GM21717 (cell line): ENCODE measurements around the gene OR52A1.

Source experiments
- ATAC-seq: cut with Tn5 transposase; IDR thresholded peaks from one replicate; pipeline ENCODE4 v1.9.1; 2021; ENCODE audit warnings: mild to moderate bottlenecking, moderate library complexity; ENCODE audit not compliant: unreplicated experiment

Gene OR52A1

DNA sequence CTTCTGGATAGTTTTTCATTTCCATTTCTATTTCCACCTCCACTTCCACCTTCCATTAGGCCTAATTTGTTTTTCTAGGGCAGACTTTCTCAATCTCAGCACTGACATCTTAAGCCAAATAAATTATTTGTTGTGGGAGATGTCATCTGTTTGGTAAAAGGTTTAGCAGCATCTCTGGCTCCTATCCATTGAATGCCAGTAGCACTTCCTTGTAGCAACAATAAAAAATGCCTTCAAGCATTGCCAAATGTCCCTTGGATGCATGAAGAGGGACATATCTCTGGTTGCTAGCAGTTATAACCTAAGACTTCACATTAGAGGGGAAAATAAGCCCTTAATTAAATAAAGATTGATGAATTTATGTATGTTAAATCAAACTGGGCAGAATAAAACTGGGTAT lies 18.3 kb downstream of the OR52A1 start:
- ATAC-seq = no peak

DNA sequence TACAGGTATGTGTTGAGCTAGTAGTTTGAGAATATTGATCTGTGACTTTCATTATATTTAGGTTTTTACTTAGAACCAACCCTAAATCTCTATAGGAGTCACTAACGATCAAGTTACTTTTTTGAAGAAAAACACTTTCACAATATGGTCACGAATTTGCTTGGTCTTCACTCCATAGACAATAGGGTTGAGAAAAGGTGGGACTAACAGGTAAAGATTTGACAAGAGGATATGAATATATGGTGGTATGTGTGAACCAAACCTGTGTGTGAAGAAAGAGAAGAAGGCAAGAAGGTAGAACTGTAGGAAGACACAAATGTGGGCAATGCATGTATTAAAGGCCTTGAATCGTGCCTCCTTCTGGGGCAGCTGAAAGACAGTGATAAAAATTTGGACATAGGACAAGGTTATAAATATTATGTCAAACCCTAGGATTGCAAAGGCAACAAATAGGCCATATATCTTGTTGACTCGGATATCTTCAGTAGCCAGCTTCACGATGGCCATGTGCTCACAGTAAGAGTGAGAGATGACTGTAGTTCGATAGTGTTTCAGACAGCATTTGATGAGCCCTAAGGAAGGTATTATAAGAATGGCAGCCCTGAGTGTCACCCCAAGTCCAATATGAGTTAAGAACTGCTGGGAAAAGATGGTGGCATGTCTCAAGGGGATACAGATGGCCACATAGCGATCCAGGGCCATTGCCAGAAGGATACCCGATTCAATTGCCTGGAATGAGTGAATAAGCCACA lies 22.8 kb downstream of the OR52A1 start:
- no peak for ATAC-seq

DNA sequence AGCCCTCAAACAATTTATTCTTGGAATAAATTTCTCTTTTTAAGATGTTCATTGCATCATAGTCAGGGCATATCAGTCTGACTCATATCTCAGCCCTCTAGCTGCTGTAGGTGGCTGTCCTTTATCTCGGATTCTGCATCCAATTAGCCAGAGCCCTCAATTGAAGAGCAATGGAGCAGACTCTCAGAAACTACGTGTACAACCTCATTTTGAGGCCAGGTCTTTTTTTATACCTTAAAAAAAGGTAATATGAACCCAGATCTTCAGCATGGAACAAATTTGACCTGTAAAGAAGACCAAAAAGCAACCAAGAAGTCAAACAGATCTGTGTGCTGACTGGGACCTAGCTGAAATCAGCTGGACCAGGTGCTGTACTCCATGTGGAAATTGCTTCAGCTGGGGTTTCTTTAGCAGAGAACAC lies 25.1 kb downstream of the OR52A1 start:
- no peak for ATAC-seq

DNA sequence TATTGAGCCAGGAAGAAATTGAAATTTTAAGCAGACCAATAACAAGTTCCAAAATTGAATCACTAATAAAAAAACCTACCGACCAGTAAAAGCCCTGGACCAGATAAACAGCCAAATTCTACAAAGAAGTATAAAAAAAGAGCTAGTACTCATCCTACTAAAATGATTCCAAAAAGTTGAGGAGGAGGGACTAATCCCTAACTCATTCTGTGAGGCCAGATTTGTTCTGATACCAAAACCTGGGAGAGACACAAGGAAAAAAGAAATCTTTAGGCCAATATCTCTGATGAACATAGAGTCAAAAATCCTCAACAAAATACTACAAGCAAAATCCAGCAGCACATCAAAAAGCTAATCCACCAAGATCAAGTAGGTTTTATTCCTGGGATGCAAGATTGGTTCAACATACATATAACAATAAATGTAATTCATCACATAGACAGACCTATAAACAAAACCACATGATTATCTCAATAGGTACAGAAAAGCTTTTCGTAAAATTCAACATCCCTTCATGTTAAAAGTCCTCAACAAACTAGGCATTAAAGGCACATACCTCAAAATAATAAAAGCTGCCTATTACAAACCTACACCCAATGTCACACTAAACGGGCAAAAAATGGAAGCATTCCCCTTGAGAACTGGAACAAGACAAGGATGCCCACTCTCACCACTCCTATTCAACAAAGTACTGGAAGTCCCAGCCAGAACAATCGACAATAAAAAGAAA lies 29.5 kb downstream of the OR52A1 start:
- no peak for ATAC-seq

DNA sequence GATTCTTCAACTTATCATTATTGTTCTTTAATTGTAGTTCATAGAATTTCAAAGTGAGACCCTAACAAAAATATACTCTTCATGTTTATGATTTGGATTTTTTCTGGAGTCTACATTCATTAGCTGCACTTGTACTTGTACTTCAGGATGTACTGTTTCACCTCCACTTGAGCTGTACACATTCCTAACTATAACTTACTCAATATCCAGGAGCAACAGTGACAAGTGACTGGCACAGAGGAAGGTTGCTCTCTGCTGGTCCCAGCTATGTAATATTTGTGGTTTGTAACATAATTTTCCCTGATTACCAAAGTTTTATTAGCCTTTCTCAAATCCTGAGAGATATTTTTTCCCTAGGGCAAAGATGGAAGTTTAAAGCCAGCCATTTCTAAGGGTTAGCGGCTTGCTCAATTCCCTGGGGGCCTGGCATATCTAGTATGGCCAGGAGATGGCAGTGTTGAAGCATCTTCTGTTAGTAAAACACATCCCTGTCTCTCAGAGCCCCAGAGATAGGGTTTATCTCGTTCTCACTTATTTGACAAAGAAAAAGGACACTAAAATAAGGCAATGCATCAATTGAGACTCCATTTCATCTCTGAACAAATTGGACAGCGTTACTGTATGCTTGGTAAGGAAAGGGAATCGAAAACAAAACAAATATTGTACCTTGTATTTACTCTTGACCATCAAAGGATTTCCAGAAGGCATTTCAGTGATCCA lies 30.6 kb downstream of the OR52A1 start:
- peak; percentile 96 for ATAC-seq

DNA sequence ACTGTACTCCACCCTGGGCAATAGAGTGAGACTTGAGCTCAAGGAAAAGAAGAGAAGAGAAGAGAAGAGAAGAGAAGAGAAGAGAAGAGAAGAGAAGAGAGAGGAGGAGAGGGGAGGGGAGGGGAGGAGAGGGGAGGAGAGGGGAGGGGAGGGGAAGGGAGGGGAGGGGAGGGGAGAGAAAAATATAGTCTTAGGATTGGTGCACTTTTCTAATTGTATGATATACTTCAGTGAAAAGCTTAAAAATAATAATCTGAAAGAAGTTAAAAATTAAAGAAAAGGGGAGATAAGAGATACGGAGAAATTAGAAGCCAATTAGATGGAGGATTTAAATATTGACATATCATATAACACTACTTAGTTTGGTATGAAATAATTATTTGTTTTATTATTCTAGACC lies 35.7 kb downstream of the OR52A1 start:
- no peak for ATAC-seq

DNA sequence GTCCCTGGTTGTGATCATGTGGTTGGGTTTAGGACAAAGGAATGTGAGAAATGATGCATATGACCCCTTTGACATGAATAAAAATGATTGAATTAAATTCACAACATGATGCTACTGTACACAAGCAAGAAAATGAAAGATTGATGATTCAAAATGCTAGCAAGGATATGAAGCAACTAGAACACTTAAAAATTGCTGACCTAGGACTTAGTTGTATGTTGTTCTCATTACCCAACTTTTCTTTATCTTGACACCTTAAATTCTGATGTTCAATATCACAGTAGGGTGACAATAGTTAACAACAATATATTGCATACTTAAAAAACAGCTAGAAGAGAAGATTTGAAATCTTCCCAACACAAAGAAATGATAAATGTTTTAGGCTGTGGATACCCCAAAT lies 37.0 kb downstream of the OR52A1 start:
- ATAC-seq = no peak

DNA sequence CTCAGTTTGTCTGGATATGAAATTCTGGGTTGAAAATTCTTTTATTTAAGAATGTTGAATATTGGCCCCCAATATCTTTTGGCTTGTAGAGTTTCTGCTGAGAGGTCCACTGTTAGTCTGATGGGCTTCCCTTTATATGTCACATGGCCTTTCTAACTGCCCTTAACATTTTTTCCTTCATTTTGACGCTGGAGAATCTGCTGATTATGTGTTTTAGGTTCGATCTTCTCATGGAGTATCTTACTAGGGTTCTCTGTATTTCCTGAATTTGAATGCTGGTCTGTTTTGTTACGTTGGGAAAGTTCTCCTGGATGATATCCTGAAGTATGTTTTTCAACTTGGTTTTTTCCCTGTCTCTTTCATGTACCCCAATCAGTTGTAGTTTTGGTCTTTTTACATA lies 39.2 kb downstream of the OR52A1 start:
- no peak for ATAC-seq

DNA sequence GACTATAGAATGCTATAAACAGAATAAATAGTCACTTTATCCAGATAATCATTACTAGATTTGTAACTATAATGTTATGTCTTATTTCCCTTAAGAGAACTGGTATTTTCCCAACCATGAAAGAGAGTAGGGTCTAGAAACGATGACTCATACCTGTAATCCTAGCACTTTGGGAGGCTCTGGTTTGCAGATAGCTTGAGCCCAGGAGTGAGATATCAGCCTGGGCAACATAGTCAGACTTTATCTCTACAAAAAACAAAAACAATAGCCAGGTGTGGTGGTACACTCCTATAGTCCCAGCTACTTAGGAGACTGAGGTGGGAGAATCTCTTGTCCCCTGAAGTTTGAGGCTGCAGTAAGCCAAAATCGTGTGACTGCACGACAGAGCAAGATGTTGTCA lies 47.3 kb downstream of the OR52A1 start:
- ATAC-seq = no peak

DNA sequence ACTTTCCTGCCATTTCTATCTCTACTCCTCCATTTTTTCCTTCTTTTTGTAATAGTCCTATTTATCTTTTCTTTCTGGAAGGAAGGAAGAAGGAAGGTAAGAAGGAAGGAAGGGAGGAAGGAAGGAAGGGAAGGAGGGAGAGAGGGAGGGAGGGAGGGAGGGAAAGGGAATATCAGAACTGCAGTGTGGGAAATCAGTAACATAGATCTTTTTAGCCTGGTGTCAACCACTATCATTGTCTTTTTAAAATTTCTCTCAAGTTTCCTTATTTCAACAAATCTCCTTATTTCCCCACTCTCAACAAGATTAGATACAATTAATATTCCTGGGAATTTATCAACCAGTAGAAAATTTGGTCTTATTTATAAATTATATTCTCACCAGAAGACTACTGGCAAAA lies 51.5 kb downstream of the OR52A1 start:
- ATAC-seq = no peak

DNA sequence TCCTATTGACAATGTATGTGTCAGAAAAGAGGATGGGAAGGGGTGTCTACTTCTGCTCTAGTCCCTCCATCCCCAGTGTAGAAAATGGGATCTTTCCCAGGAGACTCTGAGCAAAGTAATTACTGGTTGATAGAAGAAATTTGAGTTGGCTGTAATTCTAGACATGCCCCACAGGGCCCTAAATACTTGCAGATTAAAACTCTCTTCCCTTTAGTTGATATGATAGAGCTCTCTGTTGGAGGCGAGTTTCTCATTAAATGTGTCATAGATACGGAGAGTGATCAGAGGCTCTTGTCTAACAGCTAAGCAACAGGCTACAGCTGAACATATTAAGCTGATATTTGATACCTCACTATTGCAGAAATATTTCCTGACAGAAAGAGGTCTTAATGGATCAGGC lies 52.3 kb downstream of the OR52A1 start:
- no peak for ATAC-seq

DNA sequence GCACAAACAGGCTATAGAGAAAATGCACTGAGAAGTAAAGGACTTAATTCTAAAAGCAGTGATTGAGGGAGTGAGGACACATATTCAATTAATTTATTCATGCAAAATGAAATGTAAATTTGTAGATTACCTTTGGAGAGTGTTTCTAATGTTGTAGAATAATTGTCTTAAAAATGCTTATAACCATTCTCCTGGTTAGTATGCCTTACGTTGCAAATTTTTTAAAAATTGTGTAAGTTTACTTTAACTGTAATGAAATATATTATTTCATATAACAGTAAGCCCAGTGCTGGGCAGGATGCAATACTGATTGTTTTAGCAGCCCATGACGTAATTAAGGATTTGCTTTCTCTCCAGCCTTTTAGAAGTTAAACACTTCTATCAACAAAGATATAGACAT lies 58.5 kb downstream of the OR52A1 start:
- no peak for ATAC-seq
